H1 (cell line): ENCODE data around the gene MTR. TPM values are rescaled to one million over a fixed set of nuclear protein-coding genes. Genes with fewer than 3 reads are reported as not detected.

Experiments
- CTCF ChIA-PET: fragments of 300-600 bp; sonication (Branson Sonifier 250); formaldehyde crosslinking; loops from one replicate; lab custom pipeline; 2021; ENCODE audit not compliant: partially characterized antibody; lab: Charles Lee
- POLR2A ChIA-PET: fragments of 300-600 bp; sonication (Branson Sonifier 250); formaldehyde crosslinking; loops from one replicate; lab custom pipeline; 2021; ENCODE audit warnings: inconsistent platforms; ENCODE audit not compliant: partially characterized antibody; lab: Charles Lee
- DNase-seq, 2 experiments: peaks; one replicate each; pipeline versions ENCODE4 v3.0.0 to v3.0.0-alpha.2; 2010 to 2022; ENCODE audit warnings: low spot score in 2 of 2, low read depth in 1 of 2, mixed read lengths in 1 of 2
- FAIRE-seq: peaks from 2 replicates; lab custom pipeline; 2011; peaks lifted over from hg19 to GRCh38; lab: Jason Lieb, UNC
- H2AFZ ChIP-seq: 2 replicates; pipeline ENCODE4 v1.8.1; 2012; ENCODE audit warnings: low read length, inconsistent platforms
- H2AK5ac ChIP-seq: 2 replicates; pipeline ENCODE4 v1.6.1; 2013; ENCODE audit warnings: low read depth, low read length
- H2BK120ac ChIP-seq: replicated peaks from 2 replicates; pipeline ENCODE3; 2013; ENCODE audit warnings: low read depth, low read length, inconsistent platforms
- H2BK12ac ChIP-seq: 2 replicates; pipeline ENCODE4 v1.6.1; 2013; ENCODE audit warnings: low read depth, low read length
- H2BK15ac ChIP-seq: 2 replicates; pipeline ENCODE4 v1.6.1; 2013; ENCODE audit warnings: low read length
- H2BK20ac ChIP-seq: 2 replicates; pipeline ENCODE4 v1.6.1; 2013; ENCODE audit warnings: low read length
- H2BK5ac ChIP-seq: 2 replicates; pipeline ENCODE4 v1.6.1; 2013; ENCODE audit warnings: low read depth, low read length
- H3K14ac ChIP-seq: 2 replicates; pipeline ENCODE4 v1.6.1; 2013; ENCODE audit warnings: inconsistent platforms; ENCODE audit not compliant: insufficient read length
- H3K18ac ChIP-seq: 2 replicates; pipeline ENCODE4 v1.6.1; 2013; ENCODE audit warnings: low read length; ENCODE audit errors: extremely low read depth
- H3K23ac ChIP-seq: 2 replicates; pipeline ENCODE4 v1.6.1; 2013; ENCODE audit warnings: inconsistent platforms; ENCODE audit not compliant: insufficient read length
- H3K23me2 ChIP-seq: 2 replicates; pipeline ENCODE4 v1.6.1; 2013; ENCODE audit warnings: low read depth, low read length
- H3K27ac ChIP-seq: 2 replicates; pipeline ENCODE4 v1.6.1; 2011; ENCODE audit warnings: low read depth, low read length, inconsistent platforms
- H3K27me3 ChIP-seq, 4 experiments: replicated peaks in 1 of 4; 1 replicate in 1 of 4; 2 replicates in 3 of 4; pipeline versions ENCODE4 v1.6.1 to v1.8.1; 2011 to 2013; ENCODE audit warnings: low read length in 3 of 4, mild to moderate bottlenecking in 3 of 4, inconsistent platforms in 2 of 4, mixed read lengths in 2 of 4, moderate library complexity in 1 of 4; ENCODE audit not compliant: control insufficient read depth in 3 of 4, insufficient read depth in 3 of 4; ENCODE audit errors: extremely low read depth in 1 of 4
- H3K36me3 ChIP-seq, 4 experiments: 2 replicates each; pipeline versions ENCODE4 v1.6.1 to v1.8.1; 2011 to 2013; ENCODE audit warnings: mild to moderate bottlenecking in 4 of 4, low read length in 3 of 4, moderate library complexity in 2 of 4, control low read depth in 1 of 4, inconsistent platforms in 1 of 4; ENCODE audit not compliant: insufficient read depth in 4 of 4, control insufficient read depth in 2 of 4
- H3K4ac ChIP-seq: replicated peaks from 2 replicates; pipeline ENCODE3; 2013; ENCODE audit warnings: low read length, low read depth, mixed read lengths, inconsistent platforms; ENCODE audit not compliant: insufficient read length
- H3K4me1 ChIP-seq, 4 experiments: replicated peaks in 1 of 4; 1 replicate in 1 of 4; 2 replicates in 3 of 4; pipeline versions ENCODE4 v1.6.1 to v1.8.1; 2011 to 2013; ENCODE audit warnings: low read length in 3 of 4, inconsistent platforms in 2 of 4, mixed read lengths in 1 of 4; ENCODE audit not compliant: insufficient read depth in 4 of 4, control insufficient read depth in 3 of 4
- H3K4me2 ChIP-seq, 2 experiments: 2 replicates each; pipeline versions ENCODE4 v1.6.1 to v1.8.1; 2011 to 2013; ENCODE audit warnings: low read depth in 2 of 2, low read length in 2 of 2, control low read depth in 1 of 2, inconsistent platforms in 1 of 2, mild to moderate bottlenecking in 1 of 2; ENCODE audit not compliant: insufficient read depth in 1 of 2
- H3K4me3 ChIP-seq, 4 experiments: fragments of 200-600, 300-600 bp in 1 of 4; sonication (generic), shearing (Covaris generic), sonication (Bioruptor Twin) in 1 of 4; 2 replicates each; pipeline versions ENCODE4 v1.5.1 to v1.8.1; 2011 to 2016; ENCODE audit warnings: low read length in 4 of 4, low read depth in 3 of 4, control low read depth in 2 of 4, inconsistent platforms in 2 of 4, mild to moderate bottlenecking in 2 of 4, mixed read lengths in 1 of 4, moderate library complexity in 1 of 4; ENCODE audit not compliant: insufficient read depth in 2 of 4; ENCODE audit errors: extremely low read depth in 1 of 4
- H3K56ac ChIP-seq: replicated peaks from 2 replicates; pipeline ENCODE3; 2013; ENCODE audit warnings: low read depth, mild to moderate bottlenecking, mixed read lengths, low read length, inconsistent platforms; ENCODE audit not compliant: insufficient read length
- H3K79me1 ChIP-seq: 2 replicates; pipeline ENCODE4 v1.6.1; 2013; ENCODE audit warnings: low read depth, low read length, control low read depth
- H3K79me2 ChIP-seq, 2 experiments: 2 replicates each; pipeline versions ENCODE4 v1.6.1 to v1.8.1; 2012 to 2013; ENCODE audit warnings: low read length in 2 of 2, mild to moderate bottlenecking in 2 of 2, inconsistent platforms in 1 of 2; ENCODE audit not compliant: insufficient read depth in 2 of 2, control insufficient read depth in 1 of 2
- H3K9ac ChIP-seq, 4 experiments: replicated peaks in 1 of 4; 1 replicate in 1 of 4; 2 replicates in 3 of 4; pipeline versions ENCODE4 v1.6.1 to v1.8.1; 2011 to 2013; ENCODE audit warnings: low read depth in 3 of 4, low read length in 3 of 4, control low read depth in 2 of 4, mild to moderate bottlenecking in 2 of 4, moderate library complexity in 2 of 4, inconsistent platforms in 1 of 4; ENCODE audit errors: extremely low read depth in 1 of 4
- H3K9me3 ChIP-seq, 2 experiments: 2 replicates each; pipeline versions ENCODE4 v1.6.1 to v1.8.1; 2012 to 2013; ENCODE audit warnings: mild to moderate bottlenecking in 2 of 2, moderate library complexity in 2 of 2, control low read depth in 1 of 2, inconsistent platforms in 1 of 2, low read depth in 1 of 2, low read length in 1 of 2, mixed read lengths in 1 of 2; ENCODE audit not compliant: insufficient read depth in 2 of 2
- H4K20me1 ChIP-seq, 2 experiments: replicated peaks in 1 of 2; 2 replicates each; pipeline versions ENCODE3 to v1.8.1; 2011 to 2013; ENCODE audit warnings: inconsistent platforms in 2 of 2, low read length in 2 of 2, mild to moderate bottlenecking in 1 of 2; ENCODE audit not compliant: insufficient read depth in 2 of 2, control insufficient read depth in 1 of 2
- H4K5ac ChIP-seq: 2 replicates; pipeline ENCODE4 v1.6.1; 2013; ENCODE audit warnings: low read length, low read depth, mixed read lengths, inconsistent platforms; ENCODE audit not compliant: insufficient read length
- H4K8ac ChIP-seq: 2 replicates; pipeline ENCODE4 v1.8.0; 2013; ENCODE audit warnings: mild to moderate bottlenecking, moderate library complexity, low read length, inconsistent platforms; ENCODE audit not compliant: insufficient read depth; ENCODE audit errors: extremely low read depth
- H4K91ac ChIP-seq: replicated peaks from 2 replicates; pipeline ENCODE3; 2013; ENCODE audit warnings: low read length, mixed read lengths, inconsistent platforms; ENCODE audit not compliant: insufficient read length
- EZH2 ChIP-seq: fragments of 200-600 bp; sonication (generic); IDR thresholded peaks from 2 replicates; pipeline ENCODE4 v1.7.1; 2012; ENCODE audit warnings: low read depth, mild to moderate bottlenecking, moderate library complexity, low read length, inconsistent platforms; ENCODE audit not compliant: severe bottlenecking
- GTF2F1 ChIP-seq: IDR thresholded peaks from 2 replicates; pipeline ENCODE4 v1.6.1; 2012; ENCODE audit warnings: low read depth, low read length, improper control_type of control experiment, borderline replicate concordance
- HDAC2 ChIP-seq, 2 experiments: fragments of 300-600 bp in 1 of 2; sonication (generic) in 1 of 2; IDR thresholded peaks; 2 replicates each; pipeline ENCODE4 v1.6.1; 2011 to 2012; ENCODE audit warnings: low read depth in 2 of 2, low read length in 2 of 2, mild to moderate bottlenecking in 2 of 2, moderate library complexity in 2 of 2, borderline replicate concordance in 1 of 2, inconsistent platforms in 1 of 2
- JUN ChIP-seq: IDR thresholded peaks from 2 replicates; pipeline ENCODE4 v1.6.1; 2011; ENCODE audit warnings: low read depth, mild to moderate bottlenecking, improper control_type of control experiment, low read length
- MAFK ChIP-seq: IDR thresholded peaks from 2 replicates; pipeline ENCODE4 v1.6.1; 2012; ENCODE audit warnings: low read depth, mild to moderate bottlenecking, improper control_type of control experiment, low read length
- WGBS, 2 experiments: shearing (Covaris generic) in 1 of 2; methylation state at CpG; one replicate each; pipeline versions ENCODE4 v1.1.6 to v1.1.7; 2013 to 2015; ENCODE audit warnings: low lambda C conversion rate in 2 of 2, mixed read lengths in 2 of 2, inconsistent platforms in 1 of 2, low coverage in 1 of 2, missing lambda C conversion rate in 1 of 2; ENCODE audit not compliant: insufficient replicate concordance in 2 of 2, insufficient coverage in 1 of 2, insufficient read length in 1 of 2; ENCODE audit errors: extremely low coverage in 1 of 2, missing lambda C conversion rate in 1 of 2; 5-methylcytosine and 5-hydroxymethylcytosine counted together
- polyA plus RNA-seq, 7 experiments: library from polyadenylated mRNA; depleted of rRNA in 3 of 7; stranded (reverse) in 5 of 7; unstranded in 2 of 7; fragments of >200 nt in 5 of 7; fragments of 200-250 nt in 2 of 7; gene quantifications; 1 replicate in 5 of 7; 2 replicates in 1 of 7; 4 replicates in 1 of 7; pipeline versions ENCODE4 v1.2.1 to v1.2.3, GENCODE V29; 2011 to 2013; ENCODE audit warnings: missing spikeins in 2 of 7, mixed read lengths in 2 of 7
- total RNA-seq: library from RNA; stranded (reverse); fragmentation: NEBNext Ultra II Directional; extraction: Animal tissue kit (Norgen Biotek cat#: 25700); gene quantifications from 2 replicates; pipeline ENCODE4 v1.2.1, GENCODE V29; 2021

MTR gene
- total and polyA plus RNA-seq, 2 of the 8 experiments (the other 6 are each of a cell fraction or from before 2014, with no cell fraction given) = 4.8 to 27.4 TPM

DNA sequence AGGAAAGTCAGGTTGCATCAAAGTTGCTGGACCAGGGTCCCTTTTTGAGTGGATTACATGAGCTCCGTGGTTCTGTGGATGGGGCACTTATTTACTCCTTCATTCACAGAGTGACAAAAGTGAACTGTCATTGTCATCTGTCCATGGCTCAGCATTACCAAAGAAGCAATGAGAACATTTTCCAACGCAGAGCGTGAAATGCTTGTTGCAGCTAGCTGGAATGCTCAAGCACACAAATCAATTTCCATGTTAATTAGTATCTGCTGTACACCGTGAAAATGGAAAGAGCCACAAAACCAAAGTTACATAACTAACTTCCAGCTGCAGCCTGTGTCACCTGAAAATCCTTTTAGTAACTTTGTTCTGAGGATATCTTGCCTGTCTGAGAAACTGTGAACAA lies 130.3 kb downstream of the MTR start:
- Histone ChIP-seq H3K14ac (no peak overlapping the region), H4K91ac (no peak overlapping the region), H2BK120ac (no peak overlapping the region), H2AFZ (no peak overlapping the region), H4K5ac (no peak overlapping the region), H3K79me2 (no peaks in the 10 kb centered on the region), H2BK15ac (no peak overlapping the region), H3K79me1 (no peaks in the 10 kb centered on the region), H3K4me2 (no peak overlapping the region), H3K4me1 (no peaks in the 10 kb centered on the region), H4K8ac (no peak overlapping the region), H3K4me3 (no peak overlapping the region), H2AK5ac (no peak overlapping the region), H3K23me2 (no peaks in the 10 kb centered on the region), H3K56ac (no peak overlapping the region), H2BK5ac (no peak overlapping the region), H3K36me3 (no peaks in the 10 kb centered on the region), H2BK12ac (no peak overlapping the region), H3K9ac (no peak overlapping the region), H3K9me3 (no peaks in the 10 kb centered on the region), H3K18ac (no peak overlapping the region), H3K27me3 (no peaks in the 10 kb centered on the region), H3K4ac (no peak overlapping the region), H2BK20ac (no peak overlapping the region), H3K23ac (no peak overlapping the region), H4K20me1 (no peaks in the 10 kb centered on the region), H3K27ac (no peak overlapping the region)
- DNase-seq (no peak), FAIRE-seq (no peak)
- TF ChIP-seq HDAC2 (IDR thresholded peaks at IDR 0.05; ENCODE audit: borderline replicate concordance in 1 of 2, low read depth in 2 of 2, low read length in 2 of 2) (no peak), MAFK (no peak), GTF2F1 (no peak), JUN (no peak), EZH2 (no peak)
- ChIA-PET POLR2A (no interaction called here), CTCF (interaction anchor here (1.0 kb wide), 1 partner anchor 436 kb away, joined by 3 read pairs; no protein-coding TSS in a partner anchor)
- WGBS, 2 experiments = 82% methylated on average over 4 of the region's 4 CpGs; no CpG with 5 or more reads in 1 of the 2 experiments
